Astrocyte of the hippocampus (primary cell): ENCODE measurements around the gene KRTAP10-11.
"Not testable (repeated sequence)": the region's sequence is repeated elsewhere in the genome, so short reads cannot be mapped to it uniquely, and the experiment has no call there.

ENCODE experiments used
- DNase-seq: peaks from one replicate; pipeline ENCODE4 v3.0.0; 2011; ENCODE audit warnings: low read depth, low spot score

KRTAP10-11 gene

GRCh38 chr21:44614961-44615391 is 31.2 kb upstream of the KRTAP10-11 start:
- DNase-seq: no peak

- no peak for DNase-seq
These were observed 30.7 kb upstream of the KRTAP10-11 start for GRCh38 chr21:44615466-44615865.

- DNase-seq: no peak
These were observed 30.2 kb upstream of the KRTAP10-11 start for GRCh38 chr21:44615911-44616590.

- DNase-seq: no peak
These were observed 29.7 kb upstream of the KRTAP10-11 start for GRCh38 chr21:44616591-44616926.

GRCh38 chr21:44617071-44617501 is 29.1 kb upstream of the KRTAP10-11 start:
- no peak for DNase-seq

- no peak for DNase-seq
These were observed 27.7 kb upstream of the KRTAP10-11 start for GRCh38 chr21:44618504-44618903.

- DNase-seq: no peak
These were observed 27.3 kb upstream of the KRTAP10-11 start for GRCh38 chr21:44618909-44619308.

- DNase-seq: no peak
These were observed 26.3 kb upstream of the KRTAP10-11 start for GRCh38 chr21:44619886-44620285.

- no peak for DNase-seq
These were observed 22.6 kb upstream of the KRTAP10-11 start for GRCh38 chr21:44623575-44623974.

GRCh38 chr21:44625756-44626155 is 20.5 kb upstream of the KRTAP10-11 start:
- DNase-seq: no peak

GRCh38 chr21:44626262-44626661 is 20.0 kb upstream of the KRTAP10-11 start:
- DNase-seq: no peak

GRCh38 chr21:44626673-44627143 is 19.5 kb upstream of the KRTAP10-11 start, which contains the start of gene KRTAP10-9:
KRTAP10-9 (plus strand) TSS chr21:44627093; CDS start chr21:44627172, 79 bp downstream.
- no peak for DNase-seq

GRCh38 chr21:44627181-44627822 is 18.9 kb upstream of the KRTAP10-11 start:
- DNase-seq: not testable (repeated sequence)

GRCh38 chr21:44627831-44628233 is 18.4 kb upstream of the KRTAP10-11 start:
- not testable (repeated sequence) for DNase-seq

GRCh38 chr21:44628707-44629391 is 17.4 kb upstream of the KRTAP10-11 start:
- DNase-seq: no peak

- DNase-seq: no peak
These were observed 15.8 kb upstream of the KRTAP10-11 start for GRCh38 chr21:44630440-44630839.

- DNase-seq: no peak
These were observed 14.1 kb upstream of the KRTAP10-11 start for GRCh38 chr21:44632067-44632466.

- no peak for DNase-seq
These were observed 9.8 kb upstream of the KRTAP10-11 start for GRCh38 chr21:44636209-44637017.

GRCh38 chr21:44637018-44637850 is 9.0 kb upstream of the KRTAP10-11 start, which contains the start of gene KRTAP10-10:
KRTAP10-10 (plus strand) TSS chr21:44637356; CDS start chr21:44637418, 62 bp downstream.
- DNase-seq: no peak

- not testable (repeated sequence) for DNase-seq
These were observed 8.3 kb upstream of the KRTAP10-11 start for GRCh38 chr21:44637851-44638348.
